Measurements from ENCODE around the gene ACOT11.
A peak's percentile ranks its signal among the peaks of the same experiment; 100 is the strongest.

Gene ACOT11

DNA sequence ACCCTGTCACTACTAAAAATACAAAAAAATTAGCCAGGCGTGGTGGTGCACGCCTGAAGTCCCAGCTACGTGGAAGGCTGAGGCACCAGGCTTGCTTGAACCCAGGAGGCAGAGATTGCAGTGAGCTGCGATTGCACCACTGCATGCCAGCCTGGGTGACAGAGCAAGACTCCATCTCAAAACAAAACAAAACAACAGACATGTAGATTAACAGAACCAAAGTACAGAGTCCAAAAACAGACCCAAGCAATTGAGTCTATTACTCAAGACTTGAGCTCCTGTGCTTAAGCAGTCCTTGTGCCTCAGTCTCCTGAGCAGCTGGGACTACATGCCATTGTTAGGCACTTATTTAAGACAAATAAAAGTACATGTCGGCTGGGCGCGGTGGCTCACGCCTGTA lies 9.5 kb upstream of the ACOT11 start:
- no peak for DNase-seq

DNA sequence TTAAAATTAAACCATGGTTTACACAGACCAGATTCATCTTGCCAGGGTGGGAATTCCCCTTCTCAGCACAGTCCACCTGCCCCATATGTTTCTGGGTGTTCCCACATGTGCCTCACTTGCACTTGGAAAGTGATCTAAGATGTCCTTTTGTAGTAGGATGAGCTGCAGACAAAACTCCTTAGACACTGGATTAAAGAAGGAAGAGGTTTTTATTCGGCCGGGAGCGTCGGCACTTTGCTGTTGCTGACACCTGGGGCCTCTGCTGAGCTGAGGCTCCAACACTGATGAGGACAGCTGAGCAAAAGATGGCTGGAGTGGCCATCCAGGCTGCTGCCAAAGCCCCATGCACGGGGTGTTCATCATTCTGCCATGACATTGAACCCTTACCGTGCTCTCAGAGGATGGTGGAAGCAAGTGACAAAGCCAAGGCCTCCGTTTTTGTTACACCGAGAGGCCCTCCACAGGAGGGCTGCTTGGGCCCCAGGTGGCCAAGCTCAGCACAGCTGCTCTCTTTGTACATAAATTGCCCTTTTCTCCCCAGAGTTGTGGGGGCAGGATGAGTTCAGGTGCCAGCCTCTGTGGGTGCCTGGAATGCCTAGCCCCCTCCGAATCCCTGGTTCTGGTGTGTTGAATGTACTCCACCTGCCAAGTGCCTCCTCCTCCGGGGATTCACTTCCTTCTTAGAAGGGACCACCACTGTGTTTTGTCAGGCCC lies 7.3 kb upstream of the ACOT11 start:
- no peak for DNase-seq

DNA sequence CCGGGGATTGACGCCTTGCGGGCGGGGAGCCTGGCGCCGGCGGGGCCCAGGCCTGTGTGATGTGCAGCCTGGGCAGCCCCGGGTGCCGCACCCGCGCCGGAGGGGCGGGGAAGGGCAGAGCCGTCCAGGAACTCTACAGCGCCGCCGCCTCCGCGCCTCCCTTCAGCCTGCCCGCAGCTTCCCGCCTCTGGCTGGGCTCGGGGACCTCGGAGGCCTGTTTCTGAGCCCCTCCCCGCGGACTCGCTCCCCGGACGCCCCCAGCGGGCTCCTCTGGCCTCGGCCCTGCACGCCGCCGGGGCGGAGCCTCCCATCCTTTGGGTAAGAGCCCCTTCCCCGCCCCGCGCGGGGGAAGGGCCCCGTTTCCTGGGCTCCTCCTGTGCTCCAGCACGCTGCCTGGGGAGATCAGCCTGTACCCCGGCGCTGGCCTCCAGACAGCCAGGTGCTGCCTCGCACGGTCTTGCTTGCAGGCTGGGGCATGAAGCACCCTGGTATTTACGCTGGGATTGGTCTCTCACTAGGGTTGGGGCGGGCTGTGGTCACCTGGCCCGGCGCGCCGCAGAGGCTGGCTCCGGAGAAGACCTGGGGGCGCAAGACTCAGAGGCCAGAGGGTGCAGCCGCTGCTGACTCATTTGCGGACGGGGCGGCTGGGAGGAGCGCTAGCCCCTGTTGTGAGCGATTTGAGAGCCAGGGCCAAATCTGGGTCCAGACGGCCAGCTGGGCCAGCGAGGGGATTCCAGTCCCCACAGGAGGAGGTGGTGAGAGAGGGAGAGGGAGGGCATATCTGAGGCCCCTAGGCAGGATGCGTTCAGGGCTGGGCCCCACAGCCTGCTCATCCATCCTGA lies 5.7 kb upstream of the ACOT11 start:
- DNase-seq, result peak; percentile 29

DNA sequence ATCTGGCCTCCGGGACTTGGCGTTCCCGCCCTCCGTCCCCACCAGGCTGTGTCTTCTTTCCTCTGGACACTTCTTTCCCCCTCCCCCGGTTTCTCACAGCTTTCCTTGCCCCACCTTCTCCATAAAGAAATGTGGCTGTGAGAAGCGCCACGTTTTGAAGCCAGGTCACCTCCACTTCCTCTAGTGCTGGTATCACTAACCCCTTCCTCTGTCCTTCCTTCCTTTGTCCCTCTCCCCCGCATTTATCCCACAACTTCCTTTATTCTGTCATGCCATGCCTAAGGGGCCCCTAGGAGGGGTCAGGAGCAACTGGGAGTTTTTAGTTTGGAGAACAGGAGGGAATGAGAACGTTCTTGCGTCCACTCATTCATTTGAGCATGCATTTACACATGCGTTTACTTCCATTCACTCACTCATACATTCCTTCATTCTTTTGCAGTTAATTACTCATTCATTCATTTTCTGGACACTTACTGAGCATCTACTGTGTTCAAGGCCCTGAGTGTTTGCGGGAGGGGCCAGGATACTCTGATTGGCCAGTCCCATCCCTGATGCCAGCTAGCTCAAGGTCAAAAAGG lies 5.0 kb upstream of the ACOT11 start:
- no peak for DNase-seq

DNA sequence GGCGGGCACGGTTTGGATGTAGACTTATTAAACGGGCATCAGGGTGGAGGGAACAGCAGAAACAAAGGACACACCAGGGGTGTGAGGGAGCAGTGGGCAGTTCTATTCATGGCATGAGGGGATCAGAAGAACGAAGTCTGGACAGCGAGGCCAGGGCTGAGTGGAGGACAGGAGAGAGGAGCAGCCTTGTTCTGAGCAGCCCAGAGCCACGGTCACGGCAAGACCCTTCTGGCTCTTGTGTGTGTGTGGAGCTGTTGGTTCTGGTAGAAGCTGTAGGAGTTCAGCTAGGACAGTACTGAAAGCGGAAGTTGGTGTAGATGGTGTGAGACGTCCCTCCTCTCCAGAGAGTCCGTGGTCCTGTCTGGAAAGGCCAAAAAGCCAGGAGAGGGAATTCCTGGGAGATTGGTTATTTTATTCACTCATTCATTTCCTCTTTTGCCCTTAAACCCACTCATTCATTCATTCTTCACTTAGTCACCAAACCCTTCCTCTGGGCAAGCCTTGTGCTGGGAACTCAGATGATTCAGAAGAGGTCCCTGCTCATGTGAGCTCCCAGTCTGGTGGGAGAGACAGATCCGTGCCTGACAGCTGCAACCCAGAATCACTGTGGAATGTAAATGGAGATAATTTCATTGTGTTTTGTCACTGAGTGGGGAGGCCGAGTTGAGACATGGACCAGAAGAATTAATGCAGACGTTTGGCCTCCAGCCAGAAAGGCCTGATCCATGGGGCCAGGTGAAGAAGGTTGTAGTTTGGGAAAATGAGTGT lies 4.1 kb upstream of the ACOT11 start:
- no peak for DNase-seq

DNA sequence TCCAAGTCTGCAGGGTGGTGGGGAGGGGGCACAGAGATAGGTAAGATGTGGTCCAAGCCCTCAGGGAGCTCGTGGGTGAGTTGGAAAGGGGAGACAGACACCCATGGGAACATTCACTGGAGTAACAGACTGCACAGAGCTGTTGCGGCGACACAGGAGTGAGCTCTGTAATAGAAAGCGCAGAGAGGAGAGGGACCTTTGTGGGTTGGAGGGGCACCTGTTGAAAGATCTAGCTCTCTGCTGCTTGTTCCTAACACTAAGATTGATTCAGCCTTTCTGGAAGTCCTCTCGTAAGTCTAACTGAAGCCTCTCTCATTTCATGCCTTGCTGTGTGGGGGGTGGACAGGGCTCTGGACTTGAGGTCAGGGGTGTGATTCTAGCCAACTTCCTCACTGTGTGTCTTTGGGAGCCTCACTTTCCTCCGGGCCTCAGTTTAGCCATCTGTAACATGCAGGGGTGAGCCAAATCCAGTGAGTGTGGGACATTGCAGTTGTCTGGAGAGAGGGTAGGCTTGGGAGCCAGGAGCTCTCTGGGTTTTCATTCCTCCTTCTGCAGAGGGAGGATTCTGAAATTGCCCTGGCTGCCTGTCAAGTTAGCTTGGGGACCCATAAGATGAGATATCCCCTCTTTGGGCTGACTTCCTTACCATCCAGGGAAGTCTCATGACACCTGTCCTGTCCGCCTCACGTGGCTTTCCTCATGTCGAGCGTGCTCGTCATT lies 2.0 kb upstream of the ACOT11 start:
- no peak for DNase-seq

DNA sequence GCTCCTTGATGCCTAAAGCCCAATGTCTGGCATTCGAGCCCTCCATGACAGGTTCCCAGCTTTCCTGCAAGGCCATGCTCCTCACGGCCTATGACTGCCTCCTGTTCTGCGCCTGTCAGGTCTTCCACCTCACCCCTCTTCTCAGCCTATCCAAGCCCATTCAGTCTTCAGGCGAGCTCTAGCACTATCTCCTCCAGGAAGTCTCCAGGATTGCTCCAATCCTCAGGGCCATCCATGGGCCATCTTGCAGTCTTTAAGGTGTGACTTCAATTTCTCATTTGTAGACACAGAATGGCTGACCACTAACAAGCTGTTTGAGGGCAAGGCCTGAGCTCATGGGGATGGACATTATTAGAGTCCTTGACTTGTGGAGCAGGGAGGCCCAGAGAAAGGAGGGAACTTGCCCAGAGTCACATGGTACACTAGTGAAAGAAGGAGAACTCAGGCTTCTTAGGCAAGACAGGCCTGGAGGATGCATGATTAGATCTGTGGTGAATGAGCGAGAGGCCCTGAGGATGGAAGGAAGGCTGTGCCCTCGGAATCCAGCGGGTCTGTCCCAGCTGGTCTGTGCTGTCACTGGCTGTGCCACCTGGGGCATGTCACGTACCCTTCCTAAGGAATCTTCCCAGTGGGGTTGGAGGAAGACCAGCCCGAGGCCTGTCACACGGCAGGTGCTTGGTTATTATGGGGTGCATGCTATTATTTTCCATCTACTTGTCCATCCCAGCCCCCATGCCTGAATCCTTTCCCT lies 1.2 kb upstream of the ACOT11 start:
- DNase-seq, result no peak

DNA sequence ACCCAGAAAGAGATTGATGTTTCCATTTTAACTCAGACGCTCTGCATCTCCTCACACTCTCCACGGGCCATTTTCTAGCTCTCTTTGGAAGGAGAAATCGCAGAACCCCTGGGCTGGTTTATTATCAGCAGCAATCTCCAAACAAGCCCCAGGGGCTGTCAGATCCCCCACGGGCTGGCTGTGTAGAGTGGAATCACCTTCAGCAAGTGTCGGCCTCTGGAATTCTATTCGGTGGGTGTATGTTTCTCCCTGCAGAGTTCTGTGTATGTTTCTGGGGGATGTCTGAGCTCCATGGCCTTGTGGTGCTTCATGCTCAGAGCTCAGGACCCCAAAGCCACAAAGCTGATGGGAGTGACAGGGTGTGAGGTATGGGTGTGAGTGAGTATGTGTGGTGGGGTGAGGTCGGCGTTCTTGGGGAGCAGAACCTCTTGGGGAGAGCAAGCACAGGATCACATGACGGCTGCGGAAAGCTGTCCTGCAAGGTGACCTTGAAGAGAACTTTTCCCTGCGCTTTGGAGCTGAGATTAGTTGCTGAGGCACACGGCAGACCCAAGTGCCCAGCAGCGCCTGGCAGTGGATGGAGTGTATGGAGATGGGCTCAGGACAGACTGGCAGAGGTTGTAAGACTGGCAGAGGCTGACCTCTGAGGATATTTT lies 489 bp downstream of the ACOT11 start:
- no peak for DNase-seq

DNA sequence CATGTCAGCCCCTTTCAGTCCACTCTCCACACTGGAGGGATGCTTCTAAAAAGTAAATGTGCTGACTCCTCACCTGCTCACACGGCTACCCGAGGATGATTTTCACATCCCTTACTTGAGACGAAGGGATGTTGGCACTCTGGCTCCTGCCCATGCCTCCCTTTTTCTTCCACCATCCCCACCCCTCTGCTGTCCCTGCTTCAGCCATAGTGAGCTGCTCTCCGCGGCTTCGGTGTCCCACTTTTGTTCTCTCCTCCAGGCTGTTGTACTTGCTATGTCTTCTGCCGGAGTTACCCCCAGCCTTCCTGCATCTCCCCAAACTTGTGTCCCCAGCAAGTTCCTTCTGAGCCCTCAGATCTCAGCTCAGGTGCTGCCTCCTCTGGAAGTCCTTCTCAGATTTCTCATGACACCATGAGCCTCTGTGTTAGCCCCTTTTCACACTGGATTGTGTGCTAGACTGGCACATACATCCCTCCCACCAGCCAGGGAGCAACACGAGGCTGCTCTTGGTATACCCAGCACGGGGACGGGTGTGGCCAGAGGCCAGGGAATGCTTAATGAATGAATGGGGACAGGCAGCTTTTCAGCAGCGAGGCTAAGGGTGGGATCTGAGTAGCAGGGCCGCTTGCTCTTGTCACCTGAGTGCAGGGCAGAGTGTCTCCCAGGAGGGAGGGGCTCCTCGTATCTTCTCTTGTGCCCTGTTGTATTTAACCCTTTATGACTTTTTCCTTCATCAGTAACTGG lies 1.3 kb downstream of the ACOT11 start:
- no peak for DNase-seq

DNA sequence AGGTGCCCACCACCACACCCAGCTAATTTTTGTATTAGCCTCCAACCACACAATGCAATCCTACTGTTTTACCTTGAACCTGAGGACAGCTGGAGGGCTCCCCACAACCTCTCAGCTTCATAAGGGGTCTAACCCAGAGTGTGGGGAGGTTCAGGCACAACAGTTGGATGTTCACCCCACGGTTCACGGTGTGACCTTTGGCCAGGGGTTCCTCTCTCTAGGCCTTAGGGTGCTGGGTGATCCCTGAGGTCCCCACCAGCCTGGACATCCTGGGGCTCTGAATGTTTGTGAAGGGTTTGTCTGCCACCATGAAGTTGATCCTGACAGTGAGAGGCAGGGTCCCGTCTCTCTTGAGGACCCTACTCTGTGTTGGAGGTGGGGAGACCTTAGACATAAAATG lies 3.9 kb downstream of the ACOT11 start:
- no peak for DNase-seq

DNA sequence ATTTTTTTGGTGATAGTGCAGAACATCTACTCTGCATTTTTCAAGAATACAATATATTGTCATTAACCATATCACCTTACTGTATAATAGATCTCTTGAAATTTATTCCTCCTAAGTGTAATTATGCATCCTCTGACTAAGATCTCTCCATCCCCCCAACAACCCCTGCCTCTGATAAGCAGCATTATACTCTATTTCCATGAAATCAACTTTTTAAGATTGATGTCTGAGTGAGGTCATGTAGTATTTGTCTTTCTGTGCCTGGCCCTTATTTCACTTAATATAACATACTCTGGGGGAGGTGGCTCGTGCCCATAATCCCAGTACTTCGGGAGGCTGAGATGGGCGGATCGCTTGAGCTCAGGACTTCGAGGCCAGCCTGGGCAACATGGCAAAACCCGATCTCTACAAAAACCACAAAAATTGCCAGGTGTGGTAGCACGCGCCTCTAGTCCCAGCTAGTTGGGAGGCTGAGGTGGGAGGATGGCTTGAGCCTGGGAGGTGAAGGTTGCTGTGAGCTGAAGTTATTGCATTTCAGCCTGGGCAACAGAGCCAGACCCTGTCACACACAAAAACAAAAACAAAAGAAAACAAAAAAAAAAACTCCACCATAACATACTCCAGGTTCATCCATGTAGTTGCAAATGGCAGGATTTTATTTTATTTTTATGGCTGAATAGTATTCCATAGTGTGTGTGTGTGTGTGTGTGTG lies 5.7 kb downstream of the ACOT11 start:
- DNase-seq, result no peak

DNA sequence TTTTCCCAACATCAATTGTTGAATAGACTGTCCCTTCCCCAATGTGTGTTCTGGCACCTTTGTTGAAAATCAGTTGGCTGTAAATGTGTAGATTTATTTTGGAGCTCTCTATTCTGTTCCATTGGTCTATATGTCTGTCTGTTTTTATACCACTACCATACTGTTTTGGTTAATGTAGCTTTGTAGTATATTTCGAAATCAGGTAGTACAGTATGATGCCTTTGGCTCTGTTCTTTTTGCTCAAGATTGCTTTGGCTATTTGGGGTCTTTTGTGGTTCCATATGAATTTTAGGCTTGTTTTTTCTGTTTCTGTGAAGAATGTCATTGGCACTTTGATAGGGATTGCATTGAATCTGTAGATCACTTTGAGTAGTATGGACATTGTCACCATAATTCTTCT lies 8.1 kb downstream of the ACOT11 start:
- DNase-seq, result no peak

DNA sequence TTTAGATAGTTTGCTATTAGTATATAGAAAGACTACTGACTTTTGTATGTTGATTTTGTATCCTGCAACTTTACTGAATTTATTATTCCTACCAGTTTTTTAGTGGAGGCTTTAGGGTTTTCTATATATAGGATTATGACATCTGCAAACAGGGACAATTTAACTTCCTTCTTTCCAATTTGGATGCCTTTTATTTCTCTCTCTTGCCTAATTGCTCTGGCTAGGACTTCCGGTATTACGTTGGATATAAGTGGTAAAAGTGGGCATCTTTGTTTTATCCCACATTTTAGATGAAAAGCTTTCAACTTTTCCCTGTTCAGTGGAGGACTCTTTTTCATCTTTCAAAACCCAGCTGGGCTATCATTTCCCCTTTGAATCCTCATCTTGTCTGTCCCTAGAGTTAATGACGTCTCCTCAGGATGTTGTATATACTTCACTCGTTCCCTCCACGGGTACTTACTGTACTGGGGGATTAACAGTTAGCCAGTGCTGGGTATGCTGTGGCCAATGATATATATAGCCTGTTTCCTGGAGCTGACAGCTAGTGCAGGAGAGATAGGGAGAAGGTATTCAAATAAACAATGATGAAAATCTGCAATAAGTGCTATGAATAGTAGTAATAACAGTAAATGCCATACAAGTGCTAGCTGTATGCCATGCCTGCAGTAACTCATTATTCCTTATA lies 9.8 kb downstream of the ACOT11 start:
- no peak for DNase-seq

DNA sequence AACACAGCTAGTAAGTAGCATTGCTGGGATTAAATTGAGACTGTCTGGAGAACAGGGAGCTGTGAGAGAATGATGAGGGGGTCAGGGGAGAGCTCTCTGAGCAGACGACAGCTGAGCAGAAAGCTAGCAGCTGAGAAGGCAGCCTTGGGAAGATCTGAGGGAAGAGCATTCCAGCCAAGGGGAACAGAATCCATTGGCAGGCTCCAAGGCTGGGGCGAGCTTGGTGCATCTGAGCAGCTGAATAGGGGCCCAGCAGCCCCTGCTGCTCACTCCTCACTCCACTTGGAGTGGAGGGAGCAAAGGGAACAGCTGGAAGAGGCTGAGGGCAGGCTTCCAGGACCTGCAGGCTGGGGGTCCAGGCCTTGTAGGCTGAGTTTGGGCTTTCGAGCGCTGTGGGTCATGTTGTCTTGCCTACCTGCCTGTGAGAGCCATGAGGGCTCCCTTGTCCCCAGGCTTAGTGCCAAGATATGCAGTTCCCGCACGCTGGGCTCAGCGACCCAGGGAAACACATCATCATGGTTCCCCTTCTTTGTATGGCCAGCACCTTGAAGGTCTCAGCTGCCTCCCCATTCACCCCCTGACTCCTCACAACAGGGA lies 10.5 kb downstream of the ACOT11 start:
- no peak for DNase-seq

DNA sequence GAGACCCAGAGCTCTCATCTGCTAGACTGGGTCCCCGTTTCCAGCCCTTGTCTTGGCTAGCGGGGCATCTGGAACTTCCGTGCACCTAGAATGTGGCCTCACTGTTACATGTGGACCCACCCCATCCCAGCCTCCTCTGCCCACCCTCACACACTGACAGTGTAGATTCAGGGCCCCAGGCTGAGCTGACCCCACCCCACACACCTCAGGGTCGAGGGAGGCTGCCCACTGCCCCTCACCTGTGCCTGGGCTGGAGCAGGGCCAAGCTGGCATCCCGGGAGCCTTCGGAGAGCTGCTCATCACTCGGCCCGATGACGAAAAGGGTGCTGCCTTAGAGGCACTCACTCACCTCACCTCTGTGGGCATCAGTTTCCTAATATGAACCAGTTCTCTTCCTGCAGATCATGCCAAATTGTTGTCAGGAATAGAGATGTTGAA lies 11.1 kb downstream of the ACOT11 start:
- DNase-seq, result no peak

DNA sequence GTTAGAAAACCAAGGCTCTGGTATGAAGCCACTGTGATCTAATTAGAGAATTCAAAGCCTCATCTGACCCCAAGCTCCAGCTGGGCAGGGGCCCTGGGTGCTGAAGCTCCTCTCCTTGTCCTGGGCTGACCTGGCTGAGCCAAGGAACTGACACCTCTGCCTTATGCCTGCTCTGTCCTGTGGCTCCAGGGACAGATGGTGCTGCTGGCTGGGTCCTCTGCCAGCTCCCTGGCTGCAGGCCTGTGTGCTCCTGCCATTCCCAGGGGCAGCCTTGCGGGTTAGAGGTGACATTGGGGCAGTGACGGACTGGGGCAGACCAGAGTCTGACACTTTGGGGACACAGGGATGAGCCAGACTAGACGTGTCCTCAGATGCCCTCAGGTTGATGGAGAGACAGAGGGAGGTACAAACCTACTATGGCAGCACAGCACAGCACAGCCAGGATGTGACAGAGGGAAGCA lies 11.8 kb downstream of the ACOT11 start:
- DNase-seq, result no peak

DNA sequence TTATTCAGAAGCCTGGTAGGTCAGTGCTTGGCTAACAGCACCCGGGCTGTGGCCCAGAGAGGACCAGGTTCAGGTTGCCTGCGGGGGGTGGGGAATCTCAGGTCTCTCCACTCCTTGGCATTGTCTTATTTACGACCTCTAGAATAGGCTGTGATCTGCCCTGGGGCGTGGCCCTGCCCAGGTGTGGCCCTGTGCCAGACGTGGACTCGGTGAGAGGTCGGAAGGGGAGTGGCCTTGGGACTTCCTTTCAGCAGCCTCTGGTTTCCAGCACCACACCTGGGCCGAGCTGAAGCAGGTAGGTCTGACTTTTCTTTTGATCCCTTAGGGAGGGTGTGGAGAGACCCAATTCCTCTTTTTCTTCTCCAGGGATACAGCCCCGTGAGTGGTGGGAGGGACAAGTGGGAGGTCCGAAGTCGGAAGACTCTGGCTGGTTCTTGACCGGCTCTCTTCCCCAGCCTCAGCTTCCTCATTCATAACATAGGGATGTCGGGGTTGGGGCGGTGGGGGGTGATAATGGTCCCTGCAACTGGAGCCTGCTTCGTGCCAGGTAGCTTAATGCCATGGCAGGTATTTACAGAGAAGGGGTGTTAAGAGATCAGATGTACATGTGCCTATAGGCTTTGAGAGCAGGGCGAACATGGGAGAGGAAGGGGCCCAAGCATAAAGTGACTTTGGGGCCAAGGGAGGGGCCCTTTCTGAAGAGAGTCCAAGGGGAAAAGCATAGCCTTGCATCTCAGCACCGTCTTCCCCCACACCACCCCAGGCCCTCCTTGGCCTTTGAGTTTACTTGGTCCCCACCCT lies 16.5 kb downstream of the ACOT11 start:
- no peak for DNase-seq

DNA sequence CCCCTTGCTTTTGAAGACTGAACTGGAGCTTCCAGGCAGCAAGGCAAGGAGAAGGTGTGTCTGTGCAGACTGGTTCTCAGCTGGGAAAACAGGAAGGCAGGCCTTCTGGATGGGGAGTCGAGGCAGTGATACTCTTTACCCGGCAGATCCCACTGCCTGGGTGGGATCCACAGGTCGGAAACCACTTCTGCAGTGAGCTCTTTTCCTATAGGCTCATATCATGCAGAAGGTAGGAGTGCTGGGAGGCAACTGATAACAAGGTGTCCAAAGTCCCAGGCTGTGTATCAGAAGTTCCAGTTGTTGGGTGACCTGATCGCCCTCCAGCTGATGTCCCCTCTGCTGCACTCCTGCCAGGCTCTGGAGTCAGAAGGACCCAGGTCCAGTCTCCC lies 17.1 kb downstream of the ACOT11 start:
- no peak for DNase-seq
